Mesenchymal stem cell (in vitro differentiated cells and primary cell): ENCODE results near the gene CLPSL1.

Experiments used
- DNase-seq: peaks from one replicate; pipeline ENCODE4 v3.0.0-alpha.2; 2013
- H2AFZ ChIP-seq: one replicate; pipeline ENCODE4 v1.6.1; 2013; ENCODE audit warnings: low read depth, mild to moderate bottlenecking, control low read depth, inconsistent platforms, low read length, moderate library complexity
- H2AK5ac ChIP-seq: 2 replicates; pipeline ENCODE4 v1.6.1; 2013; ENCODE audit warnings: low read length, moderate library complexity, mild to moderate bottlenecking, inconsistent platforms; ENCODE audit not compliant: severe bottlenecking
- H2BK120ac ChIP-seq: one replicate; pipeline ENCODE4 v1.6.1; 2013; ENCODE audit warnings: low read depth, mild to moderate bottlenecking, inconsistent platforms, low read length, moderate library complexity
- H2BK12ac ChIP-seq, 2 experiments: one replicate each; pipeline ENCODE4 v1.6.1; 2013; ENCODE audit warnings: inconsistent platforms in 2 of 2, low read length in 2 of 2, mild to moderate bottlenecking in 2 of 2, moderate library complexity in 2 of 2, control low read depth in 1 of 2
- H2BK15ac ChIP-seq: one replicate; pipeline ENCODE4 v1.6.1; 2013; ENCODE audit warnings: mild to moderate bottlenecking, low read depth, inconsistent platforms; ENCODE audit not compliant: poor library complexity, severe bottlenecking
- H2BK5ac ChIP-seq: 2 replicates; pipeline ENCODE4 v1.6.1; 2013; ENCODE audit warnings: low read depth, mild to moderate bottlenecking, low read length, control low read depth, inconsistent platforms; ENCODE audit not compliant: poor library complexity, severe bottlenecking
- H3K14ac ChIP-seq, 2 experiments: one replicate each; pipeline ENCODE4 v1.6.1; 2013; ENCODE audit warnings: inconsistent platforms in 2 of 2, low read length in 2 of 2, control low read depth in 1 of 2, mild to moderate bottlenecking in 1 of 2, moderate library complexity in 1 of 2
- H3K18ac ChIP-seq, 2 experiments: one replicate each; pipeline ENCODE4 v1.6.1; 2013; ENCODE audit warnings: inconsistent platforms in 2 of 2, low read length in 2 of 2, control low read depth in 1 of 2, low read depth in 1 of 2, mild to moderate bottlenecking in 1 of 2
- H3K23ac ChIP-seq, 2 experiments: one replicate each; pipeline ENCODE4 v1.6.1; 2013; ENCODE audit warnings: inconsistent platforms in 2 of 2, low read length in 2 of 2, mild to moderate bottlenecking in 2 of 2, moderate library complexity in 2 of 2, control low read depth in 1 of 2
- H3K27ac ChIP-seq: 2 replicates; pipeline ENCODE4 v1.5.1; 2013; ENCODE audit warnings: mild to moderate bottlenecking, moderate library complexity, low read length, control low read depth, inconsistent platforms; ENCODE audit not compliant: poor library complexity, severe bottlenecking
- H3K27me3 ChIP-seq, 2 experiments: 2 replicates each; pipeline versions ENCODE4 v1.6.1 to v1.7.0; 2013; ENCODE audit warnings: low read length in 2 of 2, mild to moderate bottlenecking in 2 of 2, moderate library complexity in 2 of 2, control low read depth in 1 of 2, inconsistent platforms in 1 of 2; ENCODE audit not compliant: control insufficient read depth in 1 of 2, insufficient read depth in 1 of 2
- H3K36me3 ChIP-seq, 2 experiments: 2 replicates each; pipeline versions ENCODE4 v1.6.1 to v1.7.0; 2013; ENCODE audit warnings: low read length in 2 of 2, control low read depth in 1 of 2, inconsistent platforms in 1 of 2, low read depth in 1 of 2, mild to moderate bottlenecking in 1 of 2; ENCODE audit not compliant: insufficient read depth in 2 of 2, control insufficient read depth in 1 of 2
- H3K4ac ChIP-seq, 2 experiments: one replicate each; pipeline ENCODE4 v1.6.1; 2013; ENCODE audit warnings: inconsistent platforms in 2 of 2, low read length in 2 of 2, mild to moderate bottlenecking in 2 of 2, moderate library complexity in 2 of 2, control low read depth in 1 of 2, low read depth in 1 of 2
- H3K4me1 ChIP-seq: 2 replicates; pipeline ENCODE4 v1.6.1; 2013; ENCODE audit warnings: low read depth, low read length, control low read depth; ENCODE audit not compliant: control insufficient read depth, insufficient read depth
- H3K4me2 ChIP-seq: 2 replicates; pipeline ENCODE4 v1.6.1; 2013; ENCODE audit warnings: low read length, mild to moderate bottlenecking, inconsistent platforms; ENCODE audit not compliant: poor library complexity, severe bottlenecking
- H3K4me3 ChIP-seq, 2 experiments: 2 replicates each; pipeline versions ENCODE4 v1.5.1 to v1.7.0; 2013; ENCODE audit warnings: low read length in 2 of 2, mild to moderate bottlenecking in 2 of 2, control low read depth in 1 of 2, low read depth in 1 of 2; ENCODE audit not compliant: insufficient read depth in 1 of 2
- H3K79me1 ChIP-seq: replicated peaks from 2 replicates; pipeline ENCODE4 v1.6.1; 2013; ENCODE audit warnings: mild to moderate bottlenecking, control low read depth, low read length, inconsistent platforms; ENCODE audit not compliant: poor library complexity, severe bottlenecking
- H3K9ac ChIP-seq: 2 replicates; pipeline ENCODE4 v1.7.0; 2013; ENCODE audit warnings: mild to moderate bottlenecking, low read length, moderate library complexity
- H3K9me3 ChIP-seq: 2 replicates; pipeline ENCODE4 v1.7.0; 2013; ENCODE audit warnings: mild to moderate bottlenecking, low read length; ENCODE audit not compliant: control insufficient read depth
- H4K8ac ChIP-seq: one replicate; pipeline ENCODE4 v1.6.1; 2013; ENCODE audit warnings: inconsistent platforms, mild to moderate bottlenecking, low read length, moderate library complexity
- H4K91ac ChIP-seq: one replicate; pipeline ENCODE4 v1.6.1; 2013; ENCODE audit warnings: mild to moderate bottlenecking, low read length, inconsistent platforms
- WGBS: methylation state at CpG from one replicate; pipeline ENCODE4 v1.1.7; 2013; ENCODE audit warnings: mixed read lengths; 5-methylcytosine and 5-hydroxymethylcytosine counted together

Gene CLPSL1

DNA sequence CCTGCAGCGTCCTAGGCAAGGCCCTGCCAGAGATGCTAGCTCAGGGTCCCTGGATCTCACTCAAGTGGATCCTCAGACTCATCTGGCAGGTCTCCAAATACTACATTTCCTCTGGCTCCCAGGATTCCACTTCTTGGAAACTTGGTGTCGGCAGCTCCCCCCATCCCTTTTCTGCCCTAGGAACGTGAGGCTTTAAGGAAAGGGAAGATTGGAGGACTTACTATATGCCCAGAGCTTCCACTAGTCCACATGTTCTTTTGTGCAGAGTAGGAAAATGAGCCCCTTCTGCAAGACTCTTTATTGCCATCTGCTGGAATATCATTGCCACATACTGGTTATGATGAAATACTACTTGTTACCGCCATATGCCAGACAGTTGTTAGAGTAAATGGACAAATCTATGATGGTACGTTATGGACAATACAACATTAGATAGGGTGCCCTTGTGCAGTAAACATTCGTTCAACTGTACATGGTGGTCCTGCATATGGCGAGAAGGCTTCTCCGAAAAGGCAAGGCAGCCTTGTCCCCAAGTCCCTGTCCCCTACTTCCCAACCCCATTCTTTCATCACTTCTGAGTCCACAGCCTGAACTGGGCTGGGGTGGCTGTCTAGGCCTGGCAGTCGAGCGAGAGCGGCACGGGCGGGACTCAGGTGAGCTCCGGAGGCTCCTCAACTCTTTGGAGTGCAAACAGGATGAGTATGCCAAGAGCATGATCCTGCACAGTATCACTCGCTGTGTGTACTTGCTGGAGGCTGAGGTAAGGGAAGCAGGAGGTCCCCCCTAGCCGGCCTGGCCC lies 43.2 kb upstream of the CLPSL1 start:
- Histone ChIP-seq H2AFZ (peak overlapping the region; percentile 29), H3K9ac (no peak overlapping the region), H4K91ac (peak overlapping the region; percentile 2), H2BK15ac (peak overlapping the region; percentile 76), H3K27ac (no peak overlapping the region), H3K4me1 (peaks cover 5% of the 10 kb centered on the region), H3K9me3 (no peaks in the 10 kb centered on the region), H2BK120ac (no peak overlapping the region), H2AK5ac (no peak overlapping the region), H3K79me1 (no peaks in the 10 kb centered on the region), H3K36me3 (no peaks in the 10 kb centered on the region), H3K4me2 (no peak overlapping the region), H2BK5ac (no peak overlapping the region), H3K18ac (no peak overlapping the region), H3K4me3 (no peak overlapping the region), H3K14ac (no peak overlapping the region), H3K27me3 (peaks cover 0 to 2% of the 10 kb centered on the region in 2 experiments), H3K23ac (no peak overlapping the region), H2BK12ac (peak overlapping the region in 1 of 2 experiments; percentile 65), H3K4ac (no peak overlapping the region), H4K8ac (no peak overlapping the region)
- WGBS = 87% methylated on average over 14 of the region's 16 CpGs
- DNase-seq = peak; percentile 85

DNA sequence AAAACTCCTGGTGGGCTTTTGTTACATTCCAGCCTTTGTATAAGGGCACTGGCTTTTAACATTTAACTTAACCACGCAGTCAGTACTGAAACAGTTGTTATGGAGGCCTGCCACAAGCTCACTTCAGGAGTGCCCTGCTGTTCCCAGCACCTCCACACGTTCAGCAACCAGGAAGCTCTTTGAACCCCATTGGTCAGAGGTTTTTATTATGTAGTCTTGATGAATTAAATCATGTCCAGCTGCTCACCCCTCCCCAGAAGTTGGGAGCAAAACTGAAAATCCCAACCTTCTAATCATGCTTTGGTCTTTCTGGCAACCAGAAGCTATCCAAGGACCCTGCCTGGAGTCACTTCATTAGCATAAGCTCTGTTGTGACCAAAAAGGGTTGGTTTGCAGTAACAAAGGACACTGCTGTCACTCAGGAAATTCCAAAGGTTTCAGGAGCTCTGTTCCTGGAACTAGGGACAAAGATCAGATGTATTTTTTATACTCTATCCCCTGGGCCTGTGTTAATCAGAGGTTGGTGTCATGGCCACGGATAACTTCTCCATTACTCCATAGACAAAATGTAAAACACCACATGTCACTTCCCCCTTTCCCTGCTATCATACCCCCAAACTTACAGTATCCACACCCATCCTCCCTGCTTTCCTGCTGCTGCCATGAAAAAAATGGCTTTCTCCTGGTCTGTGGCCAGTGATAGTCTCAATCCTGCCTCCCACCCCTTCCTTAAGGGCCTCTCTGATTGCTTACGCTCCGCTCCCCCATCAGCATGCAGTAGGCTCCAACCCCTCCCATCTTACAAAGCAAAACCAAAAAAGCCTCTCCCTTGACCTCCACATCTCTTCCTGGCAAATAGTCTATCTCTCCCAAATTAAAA lies 40.9 kb upstream of the CLPSL1 start:
- H3K79me1 ChIP-seq = no peaks in the 10 kb centered on the region
- H2BK5ac ChIP-seq = no peak overlapping the region
- H3K23ac ChIP-seq = no peak overlapping the region
- 68% methylated on average over 4 of the region's 5 CpGs for WGBS
- no peak overlapping the region for H4K8ac ChIP-seq
- peaks cover 0 to 9% of the 10 kb centered on the region in 2 experiments for H3K27me3 ChIP-seq
- H2BK15ac ChIP-seq = no peak overlapping the region
- H3K9ac ChIP-seq = no peak overlapping the region
- no peaks in the 10 kb centered on the region for H3K9me3 ChIP-seq
- H3K4me3 ChIP-seq = no peak overlapping the region
- H3K27ac ChIP-seq = no peak overlapping the region
- no peak overlapping the region for H2BK120ac ChIP-seq
- H2BK12ac ChIP-seq = no peak overlapping the region
- H3K36me3 ChIP-seq = no peaks in the 10 kb centered on the region
- no peak overlapping the region for H4K91ac ChIP-seq
- DNase-seq = no peak
- H3K4ac ChIP-seq = no peak overlapping the region
- no peak overlapping the region for H3K14ac ChIP-seq
- H2AFZ ChIP-seq = no peak overlapping the region
- no peak overlapping the region for H2AK5ac ChIP-seq
- H3K4me1 ChIP-seq = no peaks in the 10 kb centered on the region
- H3K18ac ChIP-seq = peak overlapping the region in 1 of 2 experiments; percentile 34
- H3K4me2 ChIP-seq = no peak overlapping the region

DNA sequence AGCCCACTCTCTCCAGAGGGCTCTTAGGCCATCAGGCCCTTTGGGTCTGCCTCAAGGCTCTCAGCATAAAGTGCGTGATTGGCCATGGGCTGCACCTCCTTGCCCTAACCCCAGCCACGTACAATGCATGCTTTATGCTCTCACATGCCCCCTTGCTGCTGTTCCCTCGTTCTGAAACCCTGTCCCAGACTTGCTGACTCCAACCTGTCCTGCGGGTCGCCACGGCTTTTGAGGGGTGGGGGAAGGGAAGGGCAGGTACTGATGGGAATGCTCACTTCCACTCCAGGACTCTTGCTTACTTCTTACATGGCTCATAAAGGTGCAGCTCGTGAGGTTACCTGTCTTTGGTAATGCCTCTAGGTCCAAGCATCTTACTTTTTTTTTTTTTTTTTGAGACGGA lies 38.0 kb upstream of the CLPSL1 start:
- no peak overlapping the region for H3K27ac ChIP-seq
- DNase-seq = no peak
- H3K9me3 ChIP-seq = peaks cover 6% of the 10 kb centered on the region
- H2BK12ac ChIP-seq = no peak overlapping the region
- H2AFZ ChIP-seq = no peak overlapping the region
- H3K18ac ChIP-seq = no peak overlapping the region
- H2AK5ac ChIP-seq = no peak overlapping the region
- H4K91ac ChIP-seq = no peak overlapping the region
- H3K14ac ChIP-seq = no peak overlapping the region
- no peak overlapping the region for H2BK120ac ChIP-seq
- no peaks in the 10 kb centered on the region for H3K36me3 ChIP-seq
- no peak overlapping the region for H3K9ac ChIP-seq
- 56% methylated on average over 8 of the region's 8 CpGs for WGBS
- H3K4me2 ChIP-seq = no peak overlapping the region
- H3K79me1 ChIP-seq = no peaks in the 10 kb centered on the region
- H4K8ac ChIP-seq = no peak overlapping the region
- no peak overlapping the region for H2BK5ac ChIP-seq
- no peaks in the 10 kb centered on the region for H3K4me1 ChIP-seq
- H2BK15ac ChIP-seq = no peak overlapping the region
- peaks cover 3 to 22% of the 10 kb centered on the region in 2 experiments for H3K27me3 ChIP-seq
- no peak overlapping the region for H3K4ac ChIP-seq
- H3K4me3 ChIP-seq = no peak overlapping the region
- H3K23ac ChIP-seq = no peak overlapping the region

DNA sequence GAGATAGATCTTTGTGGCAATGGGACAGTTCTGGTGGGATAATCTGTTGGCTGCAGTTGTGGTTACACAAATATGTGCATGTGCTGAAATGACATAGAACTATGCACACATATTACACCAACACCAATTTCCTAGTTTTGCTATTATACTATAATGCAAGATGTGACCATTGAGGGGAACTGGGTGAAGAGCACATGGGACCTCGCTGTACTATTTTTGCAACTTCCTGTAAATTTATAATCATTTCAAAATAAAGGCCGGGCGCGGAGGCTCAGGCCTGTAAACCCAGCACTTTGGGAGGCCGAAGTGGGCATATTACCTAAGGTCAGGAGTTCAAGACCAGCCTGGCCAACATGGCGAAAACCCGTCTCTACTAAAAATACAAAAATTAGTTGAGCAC lies 35.3 kb upstream of the CLPSL1 start:
- 98% methylated on average over 7 of the region's 7 CpGs for WGBS
- no peaks in the 10 kb centered on the region for H3K79me1 ChIP-seq

More for the DNA sequence above, 35.3 kb upstream of the CLPSL1 start:
- H3K4me2 ChIP-seq = no peak overlapping the region
- no peak overlapping the region for H2AFZ ChIP-seq
- no peak overlapping the region for H3K9ac ChIP-seq
- H2BK120ac ChIP-seq = no peak overlapping the region
- H3K27ac ChIP-seq = no peak overlapping the region
- H3K4me3 ChIP-seq = no peak overlapping the region
- DNase-seq = no peak
- H4K8ac ChIP-seq = no peak overlapping the region
- peaks cover 8% of the 10 kb centered on the region for H3K9me3 ChIP-seq
- peaks cover 3 to 26% of the 10 kb centered on the region in 2 experiments for H3K27me3 ChIP-seq
- no peak overlapping the region for H2BK5ac ChIP-seq
- H3K4ac ChIP-seq = no peak overlapping the region
- H3K4me1 ChIP-seq = no peaks in the 10 kb centered on the region
- no peak overlapping the region for H3K14ac ChIP-seq
- no peak overlapping the region for H2AK5ac ChIP-seq
- no peak overlapping the region for H3K18ac ChIP-seq
- no peaks in the 10 kb centered on the region for H3K36me3 ChIP-seq
- H2BK12ac ChIP-seq = no peak overlapping the region
- H2BK15ac ChIP-seq = no peak overlapping the region
- no peak overlapping the region for H4K91ac ChIP-seq
- H3K23ac ChIP-seq = no peak overlapping the region
